Uterus (tissue), 2 donors: ENCODE data around the gene SWT1.

Source experiments
- CTCF ChIP-seq, 4 experiments: fragments of 200-600 bp in 2 of 4; fragments of 450-650 bp in 2 of 4; sonication (generic) in 2 of 4; IDR thresholded peaks; one replicate each; pipeline ENCODE4 v1.5.1; 2016 to 2019; ENCODE audit warnings: antibody characterized with exemption in 4 of 4, mild to moderate bottlenecking in 2 of 4, moderate library complexity in 1 of 4
- POLR2A ChIP-seq, 2 donors: fragments of 450-650 bp; IDR thresholded peaks; one replicate each; pipeline ENCODE4 v1.6.1; 2016; ENCODE audit warnings: antibody characterized with exemption in 2 of 2, mild to moderate bottlenecking in 1 of 2, moderate library complexity in 1 of 2

GRCh38 chr1:185229981-185230380, 73.0 kb downstream of the SWT1 start:
- no peak for TF ChIP-seq CTCF (IDR thresholded peaks at IDR 0.05)
- no peak for TF ChIP-seq POLR2A (IDR thresholded peaks at IDR 0.05)
